CD14-positive monocyte (primary cell): Measurements from ENCODE around the gene CYP46A1. TPM values are rescaled to one million over a fixed set of nuclear protein-coding genes. Genes with fewer than 3 reads are reported as not detected.

Experiments used
- DNase-seq, 3 donors: peaks; one replicate each; pipeline ENCODE4 v3.0.0-alpha.2; 2011 to 2022
- H2AFZ ChIP-seq: 2 replicates; pipeline ENCODE4 v1.6.0; 2012; ENCODE audit warnings: mild to moderate bottlenecking, low read depth, low read length, inconsistent platforms; ENCODE audit not compliant: insufficient read depth, poor library complexity, severe bottlenecking
- H3K27ac ChIP-seq, 2 donors: 1 replicate in 1 of 2; 2 replicates in 1 of 2; pipeline ENCODE4 v1.5.1; 2012 to 2013; ENCODE audit warnings: low read length in 2 of 2, control low read depth in 1 of 2, inconsistent platforms in 1 of 2, low read depth in 1 of 2, mild to moderate bottlenecking in 1 of 2
- H3K27me3 ChIP-seq, 2 donors: one replicate each; pipeline versions ENCODE4 v1.6.0 to v1.6.1; 2011 to 2013; ENCODE audit warnings: low read length in 2 of 2; ENCODE audit not compliant: control insufficient read depth in 2 of 2, insufficient read depth in 2 of 2
- H3K36me3 ChIP-seq, 2 donors: replicated peaks in 1 of 2; 1 replicate in 1 of 2; 2 replicates in 1 of 2; pipeline versions ENCODE4 v1.5.1 to v1.6.1; 2012 to 2013; ENCODE audit warnings: low read length in 2 of 2, control low read depth in 1 of 2, inconsistent platforms in 1 of 2, mild to moderate bottlenecking in 1 of 2; ENCODE audit not compliant: insufficient read depth in 2 of 2, control insufficient read depth in 1 of 2
- H3K4me1 ChIP-seq, 2 donors: 1 replicate in 1 of 2; 2 replicates in 1 of 2; pipeline versions ENCODE4 v1.5.1 to v1.6.1; 2012 to 2013; ENCODE audit warnings: low read length in 2 of 2, control low read depth in 1 of 2, inconsistent platforms in 1 of 2, mild to moderate bottlenecking in 1 of 2, moderate library complexity in 1 of 2; ENCODE audit not compliant: insufficient read depth in 2 of 2, control insufficient read depth in 1 of 2
- H3K4me2 ChIP-seq: replicated peaks from 2 replicates; pipeline ENCODE3; 2012; ENCODE audit warnings: low read length, moderate library complexity, mild to moderate bottlenecking; ENCODE audit not compliant: poor library complexity, severe bottlenecking; ENCODE audit errors: extremely low read depth
- H3K4me3 ChIP-seq, 3 experiments: fragments of 200-600 bp in 1 of 3; sonication (generic) in 1 of 3; replicated peaks in 1 of 3; 1 replicate in 2 of 3; 2 replicates in 1 of 3; pipeline ENCODE4 v1.5.1; 2011 to 2013; ENCODE audit warnings: low read length in 3 of 3, mild to moderate bottlenecking in 3 of 3, control low read depth in 2 of 3, low read depth in 2 of 3, inconsistent platforms in 1 of 3, moderate library complexity in 1 of 3
- H3K79me2 ChIP-seq: 2 replicates; pipeline ENCODE4 v1.6.0; 2012; ENCODE audit warnings: mild to moderate bottlenecking, control low read depth, inconsistent platforms, low read length, moderate library complexity; ENCODE audit not compliant: insufficient read depth
- H3K9ac ChIP-seq: 2 replicates; pipeline ENCODE4 v1.6.0; 2017; ENCODE audit warnings: low read length, mild to moderate bottlenecking; ENCODE audit not compliant: insufficient read depth, poor library complexity, severe bottlenecking
- H3K9me3 ChIP-seq, 2 donors: replicated peaks in 1 of 2; 1 replicate in 1 of 2; 2 replicates in 1 of 2; pipeline versions ENCODE4 v1.5.1 to v1.6.1; 2012 to 2013; ENCODE audit warnings: low read length in 2 of 2, control low read depth in 1 of 2; ENCODE audit not compliant: control insufficient read depth in 1 of 2, insufficient read depth in 1 of 2
- H4K20me1 ChIP-seq: 2 replicates; pipeline ENCODE4 v1.6.0; 2012; ENCODE audit warnings: mild to moderate bottlenecking, low read length, control low read depth, moderate library complexity; ENCODE audit not compliant: insufficient read depth
- H3K27ac Mint-ChIP-seq, 7 donors: one replicate each; pipeline ENCODE4 v1.8.0; 2020; ENCODE audit warnings: mild to moderate bottlenecking in 7 of 7, mixed read lengths in 7 of 7, moderate library complexity in 6 of 7, inconsistent platforms in 2 of 7
- H3K27me3 Mint-ChIP-seq, 3 donors: one replicate each; pipeline ENCODE4 v1.8.0; 2021 to 2022; ENCODE audit warnings: low read depth in 3 of 3, mild to moderate bottlenecking in 3 of 3, mixed read lengths in 3 of 3, moderate library complexity in 3 of 3, inconsistent platforms in 1 of 3
- H3K36me3 Mint-ChIP-seq, 2 donors: one replicate each; pipeline ENCODE4 v1.8.0; 2020; ENCODE audit warnings: mixed read lengths in 2 of 2, inconsistent platforms in 1 of 2, mild to moderate bottlenecking in 1 of 2
- H3K4me1 Mint-ChIP-seq: one replicate; pipeline ENCODE4 v1.8.0; 2020; ENCODE audit warnings: mild to moderate bottlenecking, mixed read lengths
- H3K4me3 Mint-ChIP-seq, 2 donors: one replicate each; pipeline ENCODE4 v1.8.0; 2020; ENCODE audit warnings: mild to moderate bottlenecking in 2 of 2, mixed read lengths in 2 of 2, moderate library complexity in 1 of 2
- H3K9me3 Mint-ChIP-seq, 7 donors: one replicate each; pipeline ENCODE4 v1.8.0; 2020 to 2022; ENCODE audit warnings: mixed read lengths in 7 of 7, mild to moderate bottlenecking in 6 of 7, moderate library complexity in 6 of 7, inconsistent platforms in 2 of 7
- WGBS: methylation state at CpG from one replicate; pipeline ENCODE4 v1.1.5; 2013; ENCODE audit warnings: missing lambda C conversion rate; ENCODE audit not compliant: insufficient coverage; 5-methylcytosine and 5-hydroxymethylcytosine counted together
- intact Hi-C, 2 donors: fragments of 100-400 bp; cut with micrococcal nuclease; formaldehyde crosslinking; loops; one replicate each; pipeline versions ENCODE4 v1.15.0 to v1.15.1; 2023
- polyA plus RNA-seq, 3 donors: library from polyadenylated mRNA; depleted of rRNA in 1 of 3; unstranded in 2 of 3; stranded (reverse) in 1 of 3; fragments of 300-500 nt in 2 of 3; fragments of >200 nt in 1 of 3; fragmentation: Illumina TruSeq in 2 of 3; gene quantifications; 1 replicate in 2 of 3; 2 replicates in 1 of 3; pipeline ENCODE4 v1.2.3, GENCODE V29; 2012 to 2021
- TF ChIP-seq, protein P1 (sequence below): fragments of 200-600 bp; IDR thresholded peaks from one replicate; pipeline ENCODE4 v1.8.0; 2022; ENCODE audit warnings: antibody characterized with exemption, mild to moderate bottlenecking

CYP46A1 gene
- polyA plus RNA-seq, 3 donors, result not detected

DNA sequence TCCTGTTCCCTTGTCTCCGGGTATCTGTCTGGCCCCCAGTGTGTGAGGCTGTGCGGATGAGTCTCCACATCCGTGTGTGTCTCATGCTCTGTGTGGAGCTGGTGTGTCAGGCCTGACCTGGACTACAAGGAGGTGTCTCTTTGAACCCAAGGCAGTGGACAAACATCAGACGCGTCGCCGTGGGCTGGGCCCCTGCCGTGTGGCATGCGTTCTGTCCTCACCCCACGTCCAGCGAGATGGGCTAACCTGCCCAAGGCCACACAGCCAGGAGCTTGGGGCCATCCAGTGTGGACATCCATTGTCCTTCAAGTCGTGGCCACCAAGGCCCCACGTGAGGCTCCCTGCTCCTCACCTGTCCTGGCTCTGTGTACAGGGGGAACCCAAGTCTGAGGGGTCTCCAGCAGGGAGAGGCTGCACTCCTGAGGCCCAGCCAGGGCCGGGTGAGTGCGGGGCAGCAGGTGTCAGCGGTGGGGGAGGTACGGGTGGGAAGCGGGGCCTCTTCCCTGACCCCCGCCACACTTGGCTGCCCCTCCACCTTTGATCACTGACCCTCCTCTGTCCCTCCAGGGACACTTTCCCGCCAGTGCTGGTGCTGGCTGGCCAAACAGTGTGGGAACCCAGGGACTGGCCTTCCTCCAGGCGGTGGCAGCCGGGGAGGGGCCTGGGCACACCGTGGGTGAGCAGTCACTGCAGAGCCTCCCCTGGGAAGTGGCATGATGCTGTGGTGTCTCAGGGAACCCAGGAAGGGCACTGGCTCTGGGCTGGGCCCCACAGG, 48.5 kb downstream of the CYP46A1 start:
- Histone ChIP-seq H3K4me1 (no peaks in the 10 kb centered on the region), H2AFZ (no peak overlapping the region), H3K9ac (no peak overlapping the region), H3K9me3 (no peaks in the 10 kb centered on the region), H3K27me3 (peaks cover 4 to 18% of the 10 kb centered on the region in 2 donors), H3K27ac (no peak overlapping the region), H3K4me2 (no peak overlapping the region), H3K36me3 (no peaks in the 10 kb centered on the region), H3K79me2 (no peaks in the 10 kb centered on the region), H3K4me3 (no peak overlapping the region), H4K20me1 (no peaks in the 10 kb centered on the region)
- no peak for DNase-seq
- Mint-ChIP-seq H3K36me3 (no peaks in the 10 kb centered on the region), H3K9me3 (peaks cover 0 to 1% (median 0%) of the 10 kb centered on the region in 7 donors), H3K4me1 (no peaks in the 10 kb centered on the region), H3K27ac (no peak overlapping the region), H3K4me3 (no peak overlapping the region), H3K27me3 (peaks cover 20 to 43% (median 31%) of the 10 kb centered on the region in 3 donors)
- 94% methylated on average over 21 of the region's 23 CpGs for WGBS
- intact Hi-C loops, result no loop called here
- TF ChIP-seq, protein P1, sequence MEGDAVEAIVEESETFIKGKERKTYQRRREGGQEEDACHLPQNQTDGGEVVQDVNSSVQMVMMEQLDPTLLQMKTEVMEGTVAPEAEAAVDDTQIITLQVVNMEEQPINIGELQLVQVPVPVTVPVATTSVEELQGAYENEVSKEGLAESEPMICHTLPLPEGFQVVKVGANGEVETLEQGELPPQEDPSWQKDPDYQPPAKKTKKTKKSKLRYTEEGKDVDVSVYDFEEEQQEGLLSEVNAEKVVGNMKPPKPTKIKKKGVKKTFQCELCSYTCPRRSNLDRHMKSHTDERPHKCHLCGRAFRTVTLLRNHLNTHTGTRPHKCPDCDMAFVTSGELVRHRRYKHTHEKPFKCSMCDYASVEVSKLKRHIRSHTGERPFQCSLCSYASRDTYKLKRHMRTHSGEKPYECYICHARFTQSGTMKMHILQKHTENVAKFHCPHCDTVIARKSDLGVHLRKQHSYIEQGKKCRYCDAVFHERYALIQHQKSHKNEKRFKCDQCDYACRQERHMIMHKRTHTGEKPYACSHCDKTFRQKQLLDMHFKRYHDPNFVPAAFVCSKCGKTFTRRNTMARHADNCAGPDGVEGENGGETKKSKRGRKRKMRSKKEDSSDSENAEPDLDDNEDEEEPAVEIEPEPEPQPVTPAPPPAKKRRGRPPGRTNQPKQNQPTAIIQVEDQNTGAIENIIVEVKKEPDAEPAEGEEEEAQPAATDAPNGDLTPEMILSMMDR, result no peak

DNA sequence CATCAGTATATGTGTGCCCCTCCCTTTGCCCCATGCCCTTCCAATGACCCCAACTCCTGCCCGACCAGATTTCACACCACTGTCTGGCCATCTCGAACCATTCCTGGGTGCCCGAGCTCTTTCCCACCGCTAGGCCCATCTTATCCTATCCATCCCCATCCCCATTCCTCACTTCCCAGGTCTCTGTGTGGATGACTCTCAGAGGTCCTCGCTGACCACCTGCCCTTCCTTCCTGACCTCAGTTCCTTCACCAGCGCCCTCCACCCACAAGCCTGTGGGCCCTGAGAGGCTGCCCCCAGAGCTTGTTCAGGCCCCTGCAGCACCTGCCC, 49.1 kb downstream of the CYP46A1 start:
- Mint-ChIP-seq H3K9me3 (peaks cover 0 to 1% (median 0%) of the 10 kb centered on the region in 7 donors), H3K27ac (no peak overlapping the region), H3K4me1 (no peaks in the 10 kb centered on the region), H3K4me3 (no peak overlapping the region), H3K36me3 (no peaks in the 10 kb centered on the region), H3K27me3 (peaks cover 26 to 46% (median 35%) of the 10 kb centered on the region in 3 donors)
- no peaks in the 10 kb centered on the region for H3K4me1 ChIP-seq
- no peak overlapping the region for H3K4me2 ChIP-seq
- no peaks in the 10 kb centered on the region for H3K36me3 ChIP-seq
- H3K27me3 ChIP-seq, result peaks cover 4 to 24% of the 10 kb centered on the region in 2 donors
- DNase-seq, result no peak
- TF ChIP-seq, protein P1, result no peak
- H3K79me2 ChIP-seq, result no peaks in the 10 kb centered on the region
- no peaks in the 10 kb centered on the region for H4K20me1 ChIP-seq
- intact Hi-C loops, result no loop called here
- 84% methylated on average over 6 of the region's 6 CpGs for WGBS
- H3K9me3 ChIP-seq, result no peaks in the 10 kb centered on the region
- no peak overlapping the region for H2AFZ ChIP-seq
- no peak overlapping the region for H3K9ac ChIP-seq
- H3K4me3 ChIP-seq, result no peak overlapping the region
- no peak overlapping the region for H3K27ac ChIP-seq
